K562 (cell line): ENCODE data around the gene RSPH3. TPM values are rescaled to one million over a fixed set of nuclear protein-coding genes. Genes with fewer than 3 reads are reported as not detected.

ENCODE experiments used
- ATAC-seq: fragments of 200-7000 bp; cut with Tn5 transposase; 3 replicates; pipeline ENCODE4 v1.9.1; 2020; ENCODE audit warnings: moderate library complexity
- BruUV-seq: library from RNA; stranded (reverse); fragments of 400-500 nt; replicated peaks from 2 replicates; lab custom pipeline; 2021; lab: Mats Ljungman, UMichigan
- CTCF ChIA-PET: fragments of 300-600 bp; formaldehyde crosslinking; extraction: SDS; loops from one replicate; lab custom pipeline; 2021; ENCODE audit warnings: low intra/inter-chr PET ratio; lab: Yijun Ruan, JAX
- POLR2A ChIA-PET: fragments of 300-600, 350-650 bp; sonication (Branson Sonifier 250); formaldehyde crosslinking; extraction: SDS; loops from one replicate; lab custom pipeline; 2021; ENCODE audit warnings: antibody characterized with exemption, inconsistent platforms; lab: Yijun Ruan, JAX
- DNase-seq, 4 experiments: peaks; one replicate each; pipeline versions ENCODE4 v3.0.0 to v3.0.0-alpha.2; 2011 to 2018; ENCODE audit warnings: low spot score in 3 of 4, mixed read lengths in 3 of 4; ENCODE audit errors: extremely low read depth in 1 of 4
- FAIRE-seq: peaks from 2 replicates; lab custom pipeline; 2011; peaks lifted over from hg19 to GRCh38; lab: Jason Lieb, UNC
- H2AFZ ChIP-seq: 2 replicates; pipeline ENCODE4 v1.6.0; 2011; ENCODE audit warnings: low read depth, low read length, control low read depth, inconsistent platforms
- H3K27ac ChIP-seq: fragments of 200-600 bp; 3 replicates; pipeline ENCODE4 v1.8.0; 2011; ENCODE audit warnings: low read depth, mild to moderate bottlenecking, control low read depth, inconsistent platforms, low read length, moderate library complexity, mixed read lengths; ENCODE audit errors: extremely low read depth
- H3K27me3 ChIP-seq, 2 experiments: fragments of 300-600 bp in 1 of 2; 2 replicates in 1 of 2; 3 replicates in 1 of 2; pipeline versions ENCODE4 v1.6.0 to v1.8.0; 2011; ENCODE audit warnings: inconsistent platforms in 2 of 2, low read length in 2 of 2, mild to moderate bottlenecking in 1 of 2, mixed read lengths in 1 of 2, moderate library complexity in 1 of 2; ENCODE audit not compliant: control insufficient read depth in 2 of 2, insufficient read depth in 2 of 2
- H3K36me3 ChIP-seq: fragments of 300-600 bp; 3 replicates; pipeline ENCODE4 v1.8.0; 2011; ENCODE audit warnings: mild to moderate bottlenecking, low read length, inconsistent platforms; ENCODE audit not compliant: control insufficient read depth, insufficient read depth
- H3K4me1 ChIP-seq, 2 experiments: fragments of 200-600 bp in 1 of 2; replicated peaks in 1 of 2; 2 replicates in 1 of 2; 3 replicates in 1 of 2; pipeline versions ENCODE4 v1.5.1 to v1.8.0; 2011; ENCODE audit warnings: inconsistent platforms in 2 of 2, low read length in 2 of 2, mild to moderate bottlenecking in 1 of 2, mixed read lengths in 1 of 2, moderate library complexity in 1 of 2; ENCODE audit not compliant: control insufficient read depth in 2 of 2, insufficient read depth in 2 of 2
- H3K4me2 ChIP-seq: 2 replicates; pipeline ENCODE4 v1.6.1; 2011; ENCODE audit warnings: low read length, control low read depth, inconsistent platforms, mixed read lengths; ENCODE audit not compliant: insufficient read depth
- H3K4me3 ChIP-seq: fragments of 200-600 bp; sonication (generic), shearing (Covaris generic); 2 replicates; pipeline ENCODE4 v1.5.1; 2016; ENCODE audit warnings: control low read depth, inconsistent platforms
- H3K79me2 ChIP-seq: fragments of 200-600 bp; 3 replicates; pipeline ENCODE4 v1.8.0; 2011; ENCODE audit warnings: low read length, inconsistent platforms; ENCODE audit not compliant: control insufficient read depth, insufficient read depth
- H3K9ac ChIP-seq, 2 experiments: 2 replicates each; pipeline versions ENCODE4 v1.6.0 to v1.6.1; 2011; ENCODE audit warnings: low read depth in 2 of 2, low read length in 2 of 2, control low read depth in 1 of 2, inconsistent platforms in 1 of 2, mild to moderate bottlenecking in 1 of 2, mixed read lengths in 1 of 2; ENCODE audit not compliant: insufficient read depth in 1 of 2
- H3K9me1 ChIP-seq: one replicate; pipeline ENCODE4 v1.6.0; 2011; ENCODE audit warnings: inconsistent platforms, mild to moderate bottlenecking, low read length, moderate library complexity; ENCODE audit not compliant: control insufficient read depth, insufficient read depth
- H3K9me3 ChIP-seq: replicated peaks from 2 replicates; pipeline ENCODE4 v1.5.1; 2011; ENCODE audit warnings: low read depth, low read length, inconsistent platforms; ENCODE audit not compliant: control insufficient read depth, insufficient read depth
- H4K20me1 ChIP-seq: replicated peaks from 2 replicates; pipeline ENCODE4 v1.6.1; 2011; ENCODE audit warnings: low read length, inconsistent platforms, mixed read lengths; ENCODE audit not compliant: control insufficient read depth, insufficient read depth
- FOXO4 ChIP-seq: fragments of 450-650 bp; formaldehyde crosslinking; IDR thresholded peaks from 2 replicates; pipeline ENCODE4 v1.4.0; 2020; ENCODE audit warnings: mild to moderate bottlenecking, moderate library complexity
- LCOR ChIP-seq: sonication (generic); formaldehyde crosslinking; IDR thresholded peaks from 2 replicates; pipeline ENCODE4 v1.8.0; 2022; ENCODE audit warnings: mild to moderate bottlenecking, missing genetic modification reagents
- MAFF ChIP-seq: IDR thresholded peaks from 2 replicates; pipeline ENCODE4 v1.6.1; 2012; ENCODE audit warnings: low read length, improper control_type of control experiment
- MCM7 ChIP-seq, 2 experiments: fragments of 450-650 bp; IDR thresholded peaks; 2 replicates each; pipeline ENCODE4 v1.6.1; 2016 to 2018
- NFE2L1 ChIP-seq: fragments of 450-650 bp; IDR thresholded peaks from 2 replicates; pipeline ENCODE4 v1.6.1; 2016; ENCODE audit warnings: missing genetic modification characterization, low read depth, mild to moderate bottlenecking, missing compliant biosample characterization, moderate library complexity, borderline replicate concordance
- POLR2A ChIP-seq: fragments of 450-650 bp; conservative IDR thresholded peaks from 2 replicates; pipeline ENCODE4 v1.6.1; 2016
- RBM17 ChIP-seq: fragments of 200-400 bp; formaldehyde crosslinking; IDR thresholded peaks from 2 replicates; pipeline ENCODE4 v1.6.1; 2017; ENCODE audit warnings: low read depth, mild to moderate bottlenecking, low read length, borderline replicate concordance
- SETDB1 ChIP-seq: IDR thresholded peaks from one replicate; pipeline ENCODE4 v1.6.1; 2012; ENCODE audit warnings: low read length, control low read depth, inconsistent platforms
- SNIP1 ChIP-seq: fragments of 450-650 bp; IDR thresholded peaks from 2 replicates; pipeline ENCODE4 v1.7.1; 2017; ENCODE audit warnings: low read depth, mild to moderate bottlenecking
- TFAM ChIP-seq: fragments of 250-450 bp; sonication (Bioruptor Pico); conservative IDR thresholded peaks from 2 replicates; pipeline ENCODE4 v1.5.0; 2021; ENCODE audit warnings: mild to moderate bottlenecking, moderate library complexity
- ZFP36 ChIP-seq: fragments of 150-350 bp; IDR thresholded peaks from 2 replicates; pipeline ENCODE4 v1.6.1; 2018; ENCODE audit warnings: low read length, low read depth; ENCODE audit not compliant: partially characterized antibody
- ZKSCAN3 ChIP-seq: fragments of 250-450 bp; sonication (Bioruptor Pico); IDR thresholded peaks from 2 replicates; pipeline ENCODE4 v1.4.0; 2020
- ZKSCAN8 ChIP-seq: fragments of 200-800 bp; sonication (Bioruptor generic); IDR thresholded peaks from 2 replicates; pipeline ENCODE4 v1.6.1; 2016; ENCODE audit warnings: missing genetic modification characterization, missing compliant biosample characterization
- ZNF184 ChIP-seq: sonication (generic); formaldehyde crosslinking; IDR thresholded peaks from 2 replicates; pipeline ENCODE4 v1.5.0; 2020; ENCODE audit warnings: missing genetic modification reagents
- WGBS: fragments of 100-300 bp; shearing (Covaris generic); methylation state at CpG from one replicate; pipeline ENCODE4 v1.1.6; 2016; ENCODE audit warnings: low coverage, mixed read lengths; ENCODE audit not compliant: insufficient coverage; ENCODE audit errors: missing lambda C conversion rate; 5-methylcytosine and 5-hydroxymethylcytosine counted together
- in situ Hi-C: fragments of 300-500 bp; cut with MboI; formaldehyde crosslinking; loops from 4 replicates; pipeline ENCODE4 v1.15.0; 2018; ENCODE audit warnings: inconsistent platforms, mixed read lengths
- intact Hi-C: fragments of 100-400 bp; cut with micrococcal nuclease; formaldehyde crosslinking; loops from 2 replicates; pipeline ENCODE4 v1.14.2; 2022
- polyA plus RNA-seq, 8 experiments: library from polyadenylated mRNA; depleted of rRNA in 4 of 8; stranded (reverse) in 5 of 8; unstranded in 3 of 8; fragments of >200 nt; fragmentation: Nextera tagmentation in 2 of 8; fragmentation: Illumina TruSeq in 1 of 8; extraction: Ambion mirVana in 2 of 8; extraction: Trizol in 1 of 8; gene quantifications; 2 replicates each; pipeline versions ENCODE4 v1.2.1 to v1.2.3, GENCODE V29; 2011 to 2014; ENCODE audit warnings: inconsistent platforms in 1 of 8, missing spikeins in 1 of 8
- total RNA-seq, 7 experiments: library from RNA; depleted of rRNA in 6 of 7; stranded (reverse); fragments of >200 nt in 6 of 7; fragmentation: Illumina TruSeq in 2 of 7; extraction: Trizol in 2 of 7; gene quantifications; 2 replicates each; pipeline versions ENCODE4 v1.2.1 to v1.2.3, GENCODE V29; 2011 to 2021; ENCODE audit warnings: low replicate concordance in 1 of 7
- TF ChIP-seq, protein P1 (sequence below), 2 experiments: fragments of 450-650 bp; IDR thresholded peaks; 2 replicates each; pipeline ENCODE4 v1.6.1; 2016; ENCODE audit warnings: mild to moderate bottlenecking in 2 of 2, borderline replicate concordance in 1 of 2, low read depth in 1 of 2, moderate library complexity in 1 of 2

The RSPH3 gene
- total and polyA plus RNA-seq, 9 of the 15 experiments (the other 6 are each of a cell fraction or from before 2014, with no cell fraction given), result 0.52 to 2.9 (median 1.5) TPM

GRCh38 chr6:159045801-159046200, 45.8 kb upstream of the RSPH3 start:
- no peaks in the 10 kb centered on the region for H3K9me1 ChIP-seq
- H2AFZ ChIP-seq, result no peak overlapping the region
- no peak overlapping the region for H3K4me3 ChIP-seq
- ChIA-PET POLR2A (no interaction called here), CTCF (no interaction called here)
- in situ Hi-C loops (no loop called here), intact Hi-C loops (no loop called here)
- no peaks in the 10 kb centered on the region; a peak in 1 of 5 replicates for H3K4me1 ChIP-seq
- no peak overlapping the region for H3K9ac ChIP-seq
- no peaks in the 10 kb centered on the region for H3K36me3 ChIP-seq
- H3K79me2 ChIP-seq, result no peaks in the 10 kb centered on the region
- no peaks in the 10 kb centered on the region for H4K20me1 ChIP-seq
- no TSS peak for BruUV-seq
- no peak overlapping the region for H3K27ac ChIP-seq
- DNase-seq, result no peak
- FAIRE-seq, result no peak
- no peak for ATAC-seq
- H3K9me3 ChIP-seq, result no peaks in the 10 kb centered on the region
- TF ChIP-seq ZFP36 (no peak), MCM7 (IDR thresholded peaks at IDR 0.05) (no peak), RBM17 (no peak), ZNF184 (CRISPR knock-in tag) (no peak), NFE2L1 (tag) (no peak), ZKSCAN3 (CRISPR knock-in tag) (no peak), SNIP1 (no peak), MAFF (no peak), LCOR (CRISPR knock-in tag) (no peak), POLR2A (no peak), TFAM (CRISPR knock-in tag) (no peak), ZKSCAN8 (CRISPR knock-in tag) (no peak), FOXO4 (no peak), SETDB1 (no peak)
- TF ChIP-seq, protein P1, sequence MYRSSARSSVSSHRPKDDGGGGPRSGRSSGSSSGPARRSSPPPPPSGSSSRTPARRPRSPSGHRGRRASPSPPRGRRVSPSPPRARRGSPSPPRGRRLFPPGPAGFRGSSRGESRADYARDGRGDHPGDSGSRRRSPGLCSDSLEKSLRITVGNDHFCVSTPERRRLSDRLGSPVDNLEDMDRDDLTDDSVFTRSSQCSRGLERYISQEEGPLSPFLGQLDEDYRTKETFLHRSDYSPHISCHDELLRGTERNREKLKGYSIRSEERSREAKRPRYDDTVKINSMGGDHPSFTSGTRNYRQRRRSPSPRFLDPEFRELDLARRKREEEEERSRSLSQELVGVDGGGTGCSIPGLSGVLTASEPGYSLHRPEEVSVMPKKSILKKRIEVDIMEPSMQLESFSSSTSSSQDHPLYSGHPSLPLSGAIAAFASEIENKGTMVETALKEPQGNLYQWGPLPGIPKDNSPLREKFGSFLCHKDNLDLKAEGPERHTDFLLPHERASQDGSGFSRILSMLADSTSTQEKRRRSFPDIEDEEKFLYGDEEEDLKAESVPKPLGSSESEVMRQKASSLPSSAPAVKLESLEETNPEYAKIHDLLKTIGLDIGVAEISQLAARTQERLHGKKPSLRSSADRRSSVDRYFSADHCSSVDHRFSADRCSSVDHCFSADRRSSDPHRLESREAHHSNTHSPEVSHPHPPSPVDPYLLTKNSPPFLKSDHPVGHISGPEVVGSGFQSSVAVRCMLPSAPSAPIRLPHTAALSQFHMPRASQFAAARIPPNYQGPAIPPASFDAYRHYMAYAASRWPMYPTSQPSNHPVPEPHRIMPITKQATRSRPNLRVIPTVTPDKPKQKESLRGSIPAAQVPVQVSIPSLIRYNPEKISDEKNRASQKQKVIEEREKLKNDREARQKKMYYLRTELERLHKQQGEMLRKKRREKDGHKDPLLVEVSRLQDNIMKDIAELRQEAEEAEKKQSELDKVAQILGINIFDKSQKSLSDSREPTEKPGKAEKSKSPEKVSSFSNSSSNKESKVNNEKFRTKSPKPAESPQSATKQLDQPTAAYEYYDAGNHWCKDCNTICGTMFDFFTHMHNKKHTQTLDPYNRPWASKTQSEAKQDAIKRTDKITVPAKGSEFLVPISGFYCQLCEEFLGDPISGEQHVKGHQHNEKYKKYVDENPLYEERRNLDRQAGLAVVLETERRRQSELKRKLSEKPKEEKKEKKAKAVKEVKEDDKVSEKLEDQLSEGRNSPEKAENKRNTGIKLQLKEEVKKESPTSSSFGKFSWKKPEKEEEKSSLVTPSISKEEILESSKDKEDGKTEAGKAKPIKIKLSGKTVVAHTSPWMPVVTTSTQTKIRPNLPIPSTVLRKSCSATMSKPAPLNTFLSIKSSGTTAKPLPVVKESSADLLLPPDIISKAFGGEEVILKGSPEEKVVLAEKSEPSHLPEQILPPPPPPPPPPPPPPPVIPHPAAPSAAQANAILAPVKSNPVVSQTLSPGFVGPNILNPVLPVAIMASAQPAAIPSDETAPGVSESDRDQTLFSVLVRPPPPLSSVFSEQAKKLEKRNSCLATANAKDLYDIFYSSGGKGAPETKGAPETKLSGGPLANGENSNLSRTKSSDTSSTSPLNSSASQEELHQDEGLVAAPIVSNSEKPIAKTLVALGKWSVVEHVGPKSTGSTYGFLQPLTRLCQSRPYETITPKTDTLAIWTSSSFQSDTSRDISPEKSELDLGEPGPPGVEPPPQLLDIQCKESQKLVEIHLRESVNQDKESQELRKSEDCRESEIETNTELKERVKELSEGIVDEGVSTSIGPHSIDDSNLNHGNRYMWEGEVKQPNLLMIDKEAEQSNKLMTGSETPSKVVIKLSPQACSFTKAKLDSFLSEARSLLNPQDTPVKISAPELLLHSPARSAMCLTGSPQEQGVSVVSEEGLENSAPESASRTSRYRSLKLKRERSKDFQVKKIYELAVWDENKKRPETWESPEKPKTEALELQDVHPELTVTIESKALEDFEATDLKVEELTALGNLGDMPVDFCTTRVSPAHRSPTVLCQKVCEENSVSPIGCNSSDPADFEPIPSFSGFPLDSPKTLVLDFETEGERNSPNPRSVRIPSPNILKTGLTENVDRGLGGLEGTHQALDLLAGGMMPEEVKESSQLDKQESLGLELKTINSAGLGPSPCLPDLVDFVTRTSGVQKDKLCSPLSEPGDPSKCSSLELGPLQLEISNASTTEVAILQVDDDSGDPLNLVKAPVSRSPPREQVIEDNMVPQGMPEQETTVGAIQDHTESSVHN (IDR thresholded peaks at IDR 0.05; ENCODE audit: borderline replicate concordance in 1 of 2, low read depth in 1 of 2), result no peak
- H3K27me3 ChIP-seq, result peaks cover 49 to 69% of the 10 kb centered on the region in 2 experiments
- no peak overlapping the region for H3K4me2 ChIP-seq
- WGBS, result 2% methylated on average over 7 of the region's 7 CpGs
